SK-N-SH (cell line): Measurements from ENCODE around the gene USP31.

ENCODE experiments used
- CTCF ChIP-seq: fragments of 200-600 bp; sonication (generic); IDR thresholded peaks from 2 replicates; pipeline ENCODE4 v1.6.1; 2017; ENCODE audit warnings: antibody characterized with exemption, mild to moderate bottlenecking, moderate library complexity
- EP300 ChIP-seq, 2 experiments: IDR thresholded peaks; 2 replicates each; pipeline versions ENCODE4 v1.4.0 to v1.6.1; 2012; ENCODE audit warnings: borderline replicate concordance in 1 of 2, low read depth in 1 of 2, low read length in 1 of 2
- EZH2phosphoT487 ChIP-seq: fragments of 200-600 bp; sonication (generic); IDR thresholded peaks from 2 replicates; pipeline ENCODE4 v1.6.1; 2017; ENCODE audit warnings: low read depth, mixed run types, mild to moderate bottlenecking, antibody characterized with exemption, moderate library complexity, borderline replicate concordance
- FOXJ3 ChIP-seq: sonication (generic); formaldehyde crosslinking; IDR thresholded peaks from 2 replicates; pipeline ENCODE4 v1.5.1; 2020; ENCODE audit warnings: mild to moderate bottlenecking, missing genetic modification reagents
- GATA2 ChIP-seq: sonication (generic); formaldehyde crosslinking; IDR thresholded peaks from 2 replicates; pipeline ENCODE4 v1.5.0; 2020; ENCODE audit warnings: mild to moderate bottlenecking, missing genetic modification reagents
- JUND ChIP-seq: IDR thresholded peaks from 2 replicates; pipeline ENCODE4 v1.4.0; 2012
- MAX ChIP-seq: IDR thresholded peaks from 2 replicates; pipeline ENCODE4 v1.4.0; 2012; ENCODE audit warnings: low read depth
- MXI1 ChIP-seq: IDR thresholded peaks from 2 replicates; pipeline ENCODE4 v1.6.1; 2012; ENCODE audit warnings: mild to moderate bottlenecking, low read depth, low read length, improper control_type of control experiment
- POLR2AphosphoS5 ChIP-seq: IDR thresholded peaks from 2 replicates; pipeline ENCODE4 v1.6.1; 2012; ENCODE audit warnings: low read depth, low read length
- RCOR1 ChIP-seq: fragments of 150-350 bp; IDR thresholded peaks from 2 replicates; pipeline ENCODE4 v1.6.1; 2017; ENCODE audit warnings: antibody characterized with exemption, low read length
- REST ChIP-seq: IDR thresholded peaks from 2 replicates; pipeline ENCODE4 v1.6.1; 2012; ENCODE audit warnings: mild to moderate bottlenecking, low read depth, low read length, moderate library complexity
- TCF12 ChIP-seq: IDR thresholded peaks from 2 replicates; pipeline ENCODE4 v1.4.0; 2012
- YY1 ChIP-seq: IDR thresholded peaks from 2 replicates; pipeline ENCODE4 v1.4.0; 2012; ENCODE audit warnings: low read depth, mild to moderate bottlenecking
- TF ChIP-seq, protein P1 (sequence below): fragments of 150-350 bp; IDR thresholded peaks from 2 replicates; pipeline ENCODE4 v1.6.1; 2017; ENCODE audit warnings: antibody characterized with exemption, low read length, low read depth, borderline replicate concordance

- TF ChIP-seq EP300 (IDR thresholded peaks at IDR 0.05; ENCODE audit: borderline replicate concordance in 1 of 2, low read depth in 1 of 2, low read length in 1 of 2) (no peak), GATA2 (CRISPR knock-in tag) (no peak), EZH2phosphoT487 (no peak), RCOR1 (no peak), TCF12 (no peak), CTCF (no peak), FOXJ3 (CRISPR knock-in tag) (no peak), YY1 (no peak), MAX (no peak), REST (no peak), MXI1 (no peak), POLR2AphosphoS5 (no peak), JUND (no peak)
- TF ChIP-seq, protein P1, sequence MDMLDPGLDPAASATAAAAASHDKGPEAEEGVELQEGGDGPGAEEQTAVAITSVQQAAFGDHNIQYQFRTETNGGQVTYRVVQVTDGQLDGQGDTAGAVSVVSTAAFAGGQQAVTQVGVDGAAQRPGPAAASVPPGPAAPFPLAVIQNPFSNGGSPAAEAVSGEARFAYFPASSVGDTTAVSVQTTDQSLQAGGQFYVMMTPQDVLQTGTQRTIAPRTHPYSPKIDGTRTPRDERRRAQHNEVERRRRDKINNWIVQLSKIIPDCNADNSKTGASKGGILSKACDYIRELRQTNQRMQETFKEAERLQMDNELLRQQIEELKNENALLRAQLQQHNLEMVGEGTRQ = no peak
These were observed 96.2 kb downstream of the USP31 start for GRCh38 chr16:23052908-23053580.
